ENCODE measurements around the gene APOBEC3A. TPM values are rescaled to one million over a fixed set of nuclear protein-coding genes. Genes with fewer than 3 reads are reported as not detected.
"Not testable (repeated sequence)": the region's sequence is repeated elsewhere in the genome, so short reads cannot be mapped to it uniquely, and the experiment has no call there.

The APOBEC3A gene
- total and polyA plus RNA-seq, 2 of the 4 experiments (the other 2 are of a cell fraction): not detected

DNA sequence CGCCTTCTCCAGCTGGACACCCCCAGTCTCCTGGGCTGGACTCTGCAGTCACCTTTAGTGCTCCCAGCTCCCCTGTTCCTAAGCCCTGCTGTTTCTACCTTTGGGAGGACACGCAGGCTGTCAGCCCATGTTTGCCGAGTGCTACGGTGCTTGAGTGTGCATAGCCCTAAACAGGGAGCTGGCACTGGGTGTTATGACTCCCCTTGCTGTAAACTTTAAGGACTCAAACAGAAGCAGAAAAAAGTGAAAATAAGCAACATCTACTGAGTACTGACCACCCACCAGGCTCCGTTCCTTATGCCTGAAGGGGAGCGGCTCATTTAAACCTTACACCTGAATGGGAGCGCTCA is 17.4 kb downstream of the APOBEC3A start:
- BruUV-seq (replicated peaks): no TSS peak
- intact Hi-C loops (cut with micrococcal nuclease): no loop called here

GRCh38 chr22:38977289-38977688 is 19.9 kb downstream of the APOBEC3A start:
- ATAC-seq (ENCODE audit: low read depth); DNase-seq; intact Hi-C loops (cut with micrococcal nuclease); H3K36me3 ChIP-seq (ENCODE audit: control insufficient read depth, insufficient read depth, low read length); CTCF ChIA-PET; H3K79me1 ChIP-seq (ENCODE audit: low read depth in 1 of 2, low read length in 2 of 2); H4K91ac ChIP-seq (ENCODE audit: insufficient read depth, low read depth, low read length); H2BK120ac ChIP-seq (ENCODE audit: low read depth, low read length); H3K4ac ChIP-seq (ENCODE audit: low read depth, low read length); H3K27me3 ChIP-seq (ENCODE audit: control insufficient read depth, insufficient read depth, low read length); H3K27ac ChIP-seq (ENCODE audit: insufficient read depth, low read length); H4K8ac ChIP-seq (ENCODE audit: low read depth in 2 of 2, low read length in 2 of 2); H3K4me2 ChIP-seq (ENCODE audit: low read depth, low read length); H3K18ac ChIP-seq (ENCODE audit: low read depth, low read length); H2BK5ac ChIP-seq (ENCODE audit: low read depth, low read length, poor library complexity, severe bottlenecking); H3K4me1 ChIP-seq (ENCODE audit: control insufficient read depth, insufficient read depth, low read length); H2AK9ac ChIP-seq (replicated peaks; ENCODE audit: low read depth, low read length, poor library complexity); H2AK5ac ChIP-seq (ENCODE audit: low read depth, low read length); H3K9me3 ChIP-seq (ENCODE audit: control insufficient read depth, insufficient read depth, low read length); in situ Hi-C loops (cut with MboI; ENCODE audit: low sequenced_read_pairs); H3K4me3 ChIP-seq (ENCODE audit: insufficient read depth, low read depth, low read length); H3K9ac ChIP-seq (ENCODE audit: low read depth, low read length); dilution Hi-C loops (cut with HindIII; ENCODE audit: low sequenced_read_pairs, unreplicated experiment); H3K23ac ChIP-seq (ENCODE audit: low read depth, low read length); BruUV-seq (replicated peaks); H3K9me1 ChIP-seq (ENCODE audit: insufficient read depth, low read length); H3K56ac ChIP-seq (ENCODE audit: extremely low read depth, insufficient read depth, low read length); POLR2A ChIA-PET (ENCODE audit: unreplicated experiment); H3K14ac ChIP-seq (replicated peaks; ENCODE audit: low read depth, low read length); H2AFZ ChIP-seq (replicated peaks; ENCODE audit: low read length, poor library complexity); H4K20me1 ChIP-seq (ENCODE audit: insufficient read depth, low read length); H4K5ac ChIP-seq (ENCODE audit: low read depth, low read length); H2BK20ac ChIP-seq (ENCODE audit: low read depth, low read length); H2BK15ac ChIP-seq (ENCODE audit: low read depth, low read length): not testable (repeated sequence)
- 90% methylated on average over 2 of the region's 4 CpGs; no CpG with 5 or more reads in 1 of the 2 experiments for WGBS, 2 experiments (ENCODE audit: extremely low coverage in 2 of 2, insufficient read length in 1 of 2)

More for the DNA sequence above, 17.4 kb downstream of the APOBEC3A start:
- Histone ChIP-seq H2AK5ac (ENCODE audit: low read depth, low read length) (no peak overlapping the region), H3K14ac (replicated peaks; ENCODE audit: low read depth, low read length) (no peak overlapping the region), H3K27me3 (ENCODE audit: control insufficient read depth, insufficient read depth, low read length) (peaks cover 22% of the 10 kb centered on the region), H2AK9ac (replicated peaks; ENCODE audit: low read depth, low read length, poor library complexity) (no peak overlapping the region), H3K4me3 (ENCODE audit: insufficient read depth, low read depth, low read length) (no peak overlapping the region), H3K4ac (ENCODE audit: low read depth, low read length) (no peak overlapping the region), H3K4me2 (ENCODE audit: low read depth, low read length) (no peak overlapping the region), H4K91ac (ENCODE audit: insufficient read depth, low read depth, low read length) (no peak overlapping the region), H2BK15ac (ENCODE audit: low read depth, low read length) (no peak overlapping the region), H3K27ac (ENCODE audit: insufficient read depth, low read length) (no peak overlapping the region), H2BK5ac (ENCODE audit: low read depth, low read length, poor library complexity, severe bottlenecking) (no peak overlapping the region), H3K4me1 (ENCODE audit: control insufficient read depth, insufficient read depth, low read length) (no peaks in the 10 kb centered on the region), H2AFZ (replicated peaks; ENCODE audit: low read length, poor library complexity) (no peak overlapping the region), H3K56ac (ENCODE audit: extremely low read depth, insufficient read depth, low read length) (no peak overlapping the region), H2BK120ac (ENCODE audit: low read depth, low read length) (no peak overlapping the region), H3K79me1 (ENCODE audit: low read depth in 1 of 2, low read length in 2 of 2) (no peaks in the 10 kb centered on the region), H3K9me3 (ENCODE audit: control insufficient read depth, insufficient read depth, low read length) (peaks cover 4% of the 10 kb centered on the region), H3K36me3 (ENCODE audit: control insufficient read depth, insufficient read depth, low read length) (no peaks in the 10 kb centered on the region), H4K5ac (ENCODE audit: low read depth, low read length) (no peak overlapping the region), H3K18ac (ENCODE audit: low read depth, low read length) (no peak overlapping the region), H4K8ac (ENCODE audit: low read depth in 2 of 2, low read length in 2 of 2) (no peak overlapping the region), H3K23ac (ENCODE audit: low read depth, low read length) (no peak overlapping the region), H2BK20ac (ENCODE audit: low read depth, low read length) (no peak overlapping the region), H3K9me1 (ENCODE audit: insufficient read depth, low read length) (no peaks in the 10 kb centered on the region), H3K9ac (ENCODE audit: low read depth, low read length) (no peak overlapping the region), H4K20me1 (ENCODE audit: insufficient read depth, low read length) (no peaks in the 10 kb centered on the region)
- DNase-seq: no peak
- no peak for TF ChIP-seq BHLHE40 (IDR thresholded peaks at IDR 0.05; ENCODE audit: low read depth, low read length)
- TF ChIP-seq NFE2L2 (IDR thresholded peaks at IDR 0.05; ENCODE audit: low read depth, low read length): no peak
- POLR2A ChIA-PET (ENCODE audit: unreplicated experiment): no interaction called here
- CTCF ChIA-PET: no interaction called here
- no peak for ATAC-seq (ENCODE audit: low read depth)
- WGBS, 2 experiments (ENCODE audit: extremely low coverage in 2 of 2, insufficient read length in 1 of 2): 83% methylated on average over 3 of the region's 7 CpGs; no CpG with 5 or more reads in 1 of the 2 experiments
- dilution Hi-C loops (cut with HindIII; ENCODE audit: low sequenced_read_pairs, unreplicated experiment): no loop called here
- in situ Hi-C loops (cut with MboI; ENCODE audit: low sequenced_read_pairs): no loop called here
